ENCODE measurements around the gene NCEH1. TPM values are rescaled to one million over a fixed set of nuclear protein-coding genes. Genes with fewer than 3 reads are reported as not detected.

Gene NCEH1
- total and polyA plus RNA-seq, 2 of the 13 experiments (the other 11 are each of a cell fraction or from before 2014, with no cell fraction given) = 12.9 to 21.4 TPM

- TF ChIP-seq TFE3 (CRISPR knock-in tag; IDR thresholded peaks at IDR 0.05) (peak; percentile 39; the same call in 1 of the 2 replicates), ZNF276 (CRISPR knock-in tag; IDR thresholded peaks at IDR 0.05; ENCODE audit: low read depth) (no peak), HMG20B (CRISPR knock-in tag; conservative IDR thresholded peaks at IDR 0.05) (no peak), ZNF614 (CRISPR knock-in tag; IDR thresholded peaks at IDR 0.05; ENCODE audit: borderline replicate concordance) (no peak), ZSCAN9 (CRISPR knock-in tag; IDR thresholded peaks at IDR 0.05; ENCODE audit: borderline replicate concordance) (no peak; the same call in 1 of the 2 replicates), ZNF407 (CRISPR knock-in tag; IDR thresholded peaks at IDR 0.05; ENCODE audit: not compliant biosample characterization) (no peak), HNRNPUL1 (IDR thresholded peaks at IDR 0.05; ENCODE audit: low read depth, low read length) (no peak), ZNF33A (CRISPR knock-in tag; IDR thresholded peaks at IDR 0.05; ENCODE audit: borderline replicate concordance) (no peak), RELA (CRISPR knock-in tag; IDR thresholded peaks at IDR 0.05) (no peak), SOX13 (IDR thresholded peaks at IDR 0.05) (no peak), SOX13 (CRISPR knock-in tag; conservative IDR thresholded peaks at IDR 0.05 in 1 of 2, IDR thresholded peaks at IDR 0.05 in 1 of 2) (peak in 1 of 2 experiments; percentile 51; a peak in 2 of 4 replicates), ZNF782 (CRISPR knock-in tag; IDR thresholded peaks at IDR 0.05; ENCODE audit: borderline replicate concordance) (no peak), TAF1 (CRISPR knock-in tag; IDR thresholded peaks at IDR 0.05) (no peak), ZNF501 (CRISPR knock-in tag; IDR thresholded peaks at IDR 0.05) (no peak), SRSF1 (optimal IDR thresholded peaks at IDR 0.05; ENCODE audit: low read depth, low read length) (no peak), MTF1 (CRISPR knock-in tag; IDR thresholded peaks at IDR 0.05) (no peak), ZBTB8A (CRISPR knock-in tag; IDR thresholded peaks at IDR 0.05; ENCODE audit: borderline replicate concordance, low read depth) (no peak), ZSCAN25 (CRISPR knock-in tag; IDR thresholded peaks at IDR 0.05) (no peak)
Observed at GRCh38 chr3:172601066-172601832, 109.6 kb downstream of the NCEH1 start (continued).
